K562 (cell line): ENCODE measurements around the gene ILF2. TPM values are rescaled to one million over a fixed set of nuclear protein-coding genes. Genes with fewer than 3 reads are reported as not detected.

Experiments
- HNRNPUL1 ChIP-seq: fragments of 200-400 bp; formaldehyde crosslinking; IDR thresholded peaks from 2 replicates; pipeline ENCODE4 v1.6.1; 2017; ENCODE audit warnings: low read length
- MEF2A ChIP-seq: IDR thresholded peaks from 2 replicates; pipeline ENCODE4 v1.6.1; 2011; ENCODE audit warnings: low read depth, mild to moderate bottlenecking, low read length, moderate library complexity; ENCODE audit not compliant: control insufficient read depth
- PHF20 ChIP-seq: fragments of 450-650 bp; IDR thresholded peaks from 2 replicates; pipeline ENCODE4 v1.6.1; 2018; ENCODE audit not compliant: partially characterized antibody
- SMC3 ChIP-seq: conservative IDR thresholded peaks from 2 replicates; pipeline ENCODE4 v1.6.1; 2011; ENCODE audit warnings: low read depth, low read length, improper control_type of control experiment; ENCODE audit not compliant: insufficient read depth
- THRAP3 ChIP-seq: fragments of 450-650 bp; IDR thresholded peaks from 2 replicates; pipeline ENCODE4 v1.6.1; 2016; ENCODE audit warnings: mild to moderate bottlenecking, inconsistent platforms, borderline replicate concordance
- XRCC4 ChIP-seq: IDR thresholded peaks from one replicate; pipeline ENCODE4 v1.6.1; 2011; ENCODE audit not compliant: insufficient read depth, insufficient read length; ENCODE audit errors: extremely low read depth
- ZEB2 ChIP-seq: fragments of 450-650 bp; IDR thresholded peaks from 2 replicates; pipeline ENCODE4 v1.6.1; 2016
- ZNF184 ChIP-seq: sonication (generic); formaldehyde crosslinking; IDR thresholded peaks from 2 replicates; pipeline ENCODE4 v1.5.0; 2020; ENCODE audit warnings: missing genetic modification reagents
- ZNF408 ChIP-seq: fragments of 250-450 bp; sonication (Bioruptor Pico); IDR thresholded peaks from 2 replicates; pipeline ENCODE4 v1.4.0; 2020; ENCODE audit warnings: low read depth, mild to moderate bottlenecking, moderate library complexity
- ZNF589 ChIP-seq: fragments of 200-800 bp; sonication (Bioruptor generic); IDR thresholded peaks from 2 replicates; pipeline ENCODE4 v1.6.1; 2016; ENCODE audit warnings: low read depth, missing genetic modification characterization, missing compliant biosample characterization
- polyA plus RNA-seq, 8 experiments: library from polyadenylated mRNA; depleted of rRNA in 4 of 8; stranded (reverse) in 5 of 8; unstranded in 3 of 8; fragments of >200 nt; fragmentation: Nextera tagmentation in 2 of 8; fragmentation: Illumina TruSeq in 1 of 8; extraction: Ambion mirVana in 2 of 8; extraction: Trizol in 1 of 8; gene quantifications; 2 replicates each; pipeline versions ENCODE4 v1.2.1 to v1.2.3, GENCODE V29; 2011 to 2014; ENCODE audit warnings: inconsistent platforms in 1 of 8, missing spikeins in 1 of 8
- total RNA-seq, 7 experiments: library from RNA; depleted of rRNA in 6 of 7; stranded (reverse); fragments of >200 nt in 6 of 7; fragmentation: Illumina TruSeq in 2 of 7; extraction: Trizol in 2 of 7; gene quantifications; 2 replicates each; pipeline versions ENCODE4 v1.2.1 to v1.2.3, GENCODE V29; 2011 to 2021; ENCODE audit warnings: low replicate concordance in 1 of 7
- TF ChIP-seq, protein P1 (sequence below), 2 experiments: fragments of 450-650 bp in 1 of 2; sonication (generic) in 1 of 2; formaldehyde crosslinking in 1 of 2; IDR thresholded peaks in 1 of 2; conservative IDR thresholded peaks in 1 of 2; 2 replicates each; pipeline versions ENCODE4 v1.6.1 to v1.8.1; 2016 to 2023; ENCODE audit warnings: mild to moderate bottlenecking in 2 of 2, moderate library complexity in 2 of 2, inconsistent platforms in 1 of 2, missing genetic modification reagents in 1 of 2
- TF ChIP-seq, protein P2 (sequence below): fragments of 250-450 bp; sonication (Bioruptor Pico); IDR thresholded peaks from 2 replicates; pipeline ENCODE4 v1.5.0; 2021; ENCODE audit warnings: mild to moderate bottlenecking, borderline replicate concordance
- TF ChIP-seq, protein P3 (sequence below): fragments of 450-650 bp; IDR thresholded peaks from 2 replicates; pipeline ENCODE4 v1.6.1; 2016; ENCODE audit warnings: borderline replicate concordance

Gene ILF2
- total and polyA plus RNA-seq, 9 of the 15 experiments (the other 6 are each of a cell fraction or from before 2014, with no cell fraction given) = 282 to 726 (median 474) TPM

DNA sequence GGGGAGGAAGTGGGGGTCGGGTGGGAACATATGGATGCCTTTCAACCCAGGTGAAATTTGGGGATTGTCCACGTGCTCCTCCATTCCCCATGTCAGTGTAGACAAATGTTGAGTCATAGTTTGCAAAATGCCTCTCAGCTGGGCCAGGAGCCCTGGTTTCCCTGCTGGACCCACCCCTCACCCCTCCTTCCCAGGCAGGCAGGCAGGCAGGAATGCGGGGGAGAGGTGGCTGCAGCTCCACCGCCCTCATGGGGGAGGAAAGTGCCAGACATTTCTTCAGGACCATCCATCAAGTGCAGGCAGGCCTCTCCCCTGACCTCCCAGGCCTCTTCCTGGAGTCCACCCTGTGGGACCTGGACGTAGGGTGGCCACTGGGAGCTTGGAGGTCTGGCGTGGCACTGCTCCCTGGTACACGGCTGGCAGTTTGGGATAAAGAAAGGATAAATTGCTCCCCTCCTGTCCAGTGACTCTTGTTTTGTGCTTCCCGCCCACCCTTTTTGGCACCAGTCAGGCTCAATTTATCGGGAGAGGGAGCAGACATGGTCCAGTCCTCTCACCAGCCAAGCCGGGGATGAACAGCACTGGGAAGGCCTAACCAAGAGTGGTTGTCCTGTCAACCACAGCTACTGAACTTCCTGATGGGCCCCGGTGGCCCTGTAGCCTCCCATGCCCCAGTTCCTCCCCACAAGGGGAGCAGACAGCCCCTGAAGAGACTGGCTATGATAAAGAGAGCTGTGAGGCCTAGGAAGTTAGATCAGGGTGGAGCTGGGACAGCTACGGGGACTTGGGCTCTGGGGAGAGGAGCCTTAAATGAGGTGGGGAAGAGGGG lies 26.6 kb upstream of the ILF2 start (continued):
- TF ChIP-seq, protein P1, sequence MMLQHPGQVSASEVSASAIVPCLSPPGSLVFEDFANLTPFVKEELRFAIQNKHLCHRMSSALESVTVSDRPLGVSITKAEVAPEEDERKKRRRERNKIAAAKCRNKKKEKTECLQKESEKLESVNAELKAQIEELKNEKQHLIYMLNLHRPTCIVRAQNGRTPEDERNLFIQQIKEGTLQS (IDR thresholded peaks at IDR 0.05) = peak; percentile 77
- TF ChIP-seq, protein P1 (CRISPR knock-in tag; conservative IDR thresholded peaks at IDR 0.05) = no peak
- TF ChIP-seq MEF2A (no peak), ZNF184 (CRISPR knock-in tag) (no peak), ZNF589 (CRISPR knock-in tag) (peak; percentile 91), ZEB2 (no peak), HNRNPUL1 (no peak), XRCC4 (no peak), PHF20 (no peak), SMC3 (no peak), ZNF408 (CRISPR knock-in tag) (no peak), THRAP3 (no peak)
- TF ChIP-seq, protein P2, sequence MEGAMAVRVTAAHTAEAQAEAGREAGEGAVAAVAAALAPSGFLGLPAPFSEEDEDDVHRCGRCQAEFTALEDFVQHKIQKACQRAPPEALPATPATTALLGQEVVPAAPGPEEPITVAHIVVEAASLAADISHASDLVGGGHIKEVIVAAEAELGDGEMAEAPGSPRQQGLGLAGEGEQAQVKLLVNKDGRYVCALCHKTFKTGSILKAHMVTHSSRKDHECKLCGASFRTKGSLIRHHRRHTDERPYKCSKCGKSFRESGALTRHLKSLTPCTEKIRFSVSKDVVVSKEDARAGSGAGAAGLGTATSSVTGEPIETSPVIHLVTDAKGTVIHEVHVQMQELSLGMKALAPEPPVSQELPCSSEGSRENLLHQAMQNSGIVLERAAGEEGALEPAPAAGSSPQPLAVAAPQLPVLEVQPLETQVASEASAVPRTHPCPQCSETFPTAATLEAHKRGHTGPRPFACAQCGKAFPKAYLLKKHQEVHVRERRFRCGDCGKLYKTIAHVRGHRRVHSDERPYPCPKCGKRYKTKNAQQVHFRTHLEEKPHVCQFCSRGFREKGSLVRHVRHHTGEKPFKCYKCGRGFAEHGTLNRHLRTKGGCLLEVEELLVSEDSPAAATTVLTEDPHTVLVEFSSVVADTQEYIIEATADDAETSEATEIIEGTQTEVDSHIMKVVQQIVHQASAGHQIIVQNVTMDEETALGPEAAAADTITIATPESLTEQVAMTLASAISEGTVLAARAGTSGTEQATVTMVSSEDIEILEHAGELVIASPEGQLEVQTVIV (CRISPR knock-in tag) = no peak
- TF ChIP-seq, protein P3, sequence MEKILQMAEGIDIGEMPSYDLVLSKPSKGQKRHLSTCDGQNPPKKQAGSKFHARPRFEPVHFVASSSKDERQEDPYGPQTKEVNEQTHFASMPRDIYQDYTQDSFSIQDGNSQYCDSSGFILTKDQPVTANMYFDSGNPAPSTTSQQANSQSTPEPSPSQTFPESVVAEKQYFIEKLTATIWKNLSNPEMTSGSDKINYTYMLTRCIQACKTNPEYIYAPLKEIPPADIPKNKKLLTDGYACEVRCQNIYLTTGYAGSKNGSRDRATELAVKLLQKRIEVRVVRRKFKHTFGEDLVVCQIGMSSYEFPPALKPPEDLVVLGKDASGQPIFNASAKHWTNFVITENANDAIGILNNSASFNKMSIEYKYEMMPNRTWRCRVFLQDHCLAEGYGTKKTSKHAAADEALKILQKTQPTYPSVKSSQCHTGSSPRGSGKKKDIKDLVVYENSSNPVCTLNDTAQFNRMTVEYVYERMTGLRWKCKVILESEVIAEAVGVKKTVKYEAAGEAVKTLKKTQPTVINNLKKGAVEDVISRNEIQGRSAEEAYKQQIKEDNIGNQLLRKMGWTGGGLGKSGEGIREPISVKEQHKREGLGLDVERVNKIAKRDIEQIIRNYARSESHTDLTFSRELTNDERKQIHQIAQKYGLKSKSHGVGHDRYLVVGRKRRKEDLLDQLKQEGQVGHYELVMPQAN = no peak
